G401.6 (cell line): ENCODE measurements around the gene LHX5.

Experiments used
- FAIRE-seq: peaks from 2 replicates; lab custom pipeline; 2012; peaks lifted over from hg19 to GRCh38; lab: Jason Lieb, UNC

LHX5 gene

DNA sequence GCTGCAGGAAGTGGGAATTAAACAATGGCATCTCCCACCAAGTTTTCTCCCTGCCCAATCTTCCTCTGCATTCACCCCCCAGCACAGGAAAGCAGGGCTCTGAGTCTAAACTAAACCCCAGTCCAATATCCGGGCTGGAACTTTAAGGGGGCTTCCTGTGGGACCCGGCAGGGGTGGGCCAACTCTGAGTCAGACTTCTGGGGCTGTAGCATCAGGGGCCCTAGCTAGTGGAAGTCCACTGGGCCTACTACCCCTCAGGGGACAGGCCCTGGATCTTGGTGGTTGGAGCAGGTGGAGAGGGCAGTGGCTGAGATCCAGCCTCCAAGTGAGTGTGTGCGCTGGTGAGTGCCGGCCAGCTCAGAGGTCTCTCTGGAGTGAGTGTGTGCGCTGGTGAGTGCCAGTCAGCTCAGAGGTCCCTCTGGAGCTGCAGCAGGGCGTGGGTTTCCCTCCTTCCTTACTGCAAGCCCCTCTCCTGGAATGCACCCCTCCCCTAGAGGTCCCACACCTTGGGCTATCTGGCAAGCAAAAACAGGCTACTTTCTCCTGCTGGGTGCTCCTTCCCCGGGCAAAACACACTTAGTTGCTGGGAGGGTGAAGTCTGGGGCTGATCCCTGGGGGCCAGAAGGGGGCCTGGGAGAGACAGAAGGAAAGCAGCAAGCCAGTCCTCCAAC is 5.6 kb upstream of the LHX5 start:
- FAIRE-seq: no peak

DNA sequence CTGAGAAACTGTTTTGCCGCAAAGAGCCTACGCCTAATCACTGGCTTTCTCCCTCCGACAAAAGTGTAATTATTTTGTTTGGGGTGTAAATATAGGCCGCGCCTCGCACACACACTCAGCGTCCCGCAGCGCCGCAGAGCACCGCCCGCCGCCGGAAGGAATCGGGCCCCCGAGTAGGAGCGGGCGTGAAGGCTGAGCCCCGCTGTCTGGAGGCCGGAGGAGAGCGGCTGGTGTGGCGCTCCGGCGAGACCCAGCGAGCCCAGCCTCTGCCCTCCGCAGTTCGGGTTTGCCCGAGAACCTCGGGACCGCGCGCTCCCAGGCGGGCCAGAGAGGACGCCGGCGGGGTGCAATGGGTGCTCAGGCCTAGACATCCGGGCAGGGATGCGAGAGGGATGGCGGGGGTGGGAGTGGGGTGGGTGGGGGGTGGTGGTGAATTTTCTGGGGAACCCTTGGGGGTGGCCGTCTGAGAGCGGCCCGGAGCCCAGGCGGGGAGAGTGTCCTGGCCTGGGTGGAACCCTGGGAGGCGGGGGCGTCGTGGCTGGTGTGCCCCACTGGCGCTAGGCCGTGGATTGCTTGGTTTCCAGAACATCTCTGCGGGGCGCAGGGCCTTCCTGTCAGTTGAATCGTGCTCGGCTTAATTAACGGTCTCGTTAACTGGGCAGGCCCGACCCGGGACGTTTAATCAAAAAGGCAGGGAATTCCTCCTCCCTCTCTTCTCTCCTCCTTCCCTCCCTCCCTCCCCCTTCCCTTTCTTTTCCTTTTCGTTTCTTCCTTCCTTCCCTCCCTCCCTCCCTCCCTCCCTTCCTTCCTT is 4.7 kb upstream of the LHX5 start:
- FAIRE-seq: no peak

DNA sequence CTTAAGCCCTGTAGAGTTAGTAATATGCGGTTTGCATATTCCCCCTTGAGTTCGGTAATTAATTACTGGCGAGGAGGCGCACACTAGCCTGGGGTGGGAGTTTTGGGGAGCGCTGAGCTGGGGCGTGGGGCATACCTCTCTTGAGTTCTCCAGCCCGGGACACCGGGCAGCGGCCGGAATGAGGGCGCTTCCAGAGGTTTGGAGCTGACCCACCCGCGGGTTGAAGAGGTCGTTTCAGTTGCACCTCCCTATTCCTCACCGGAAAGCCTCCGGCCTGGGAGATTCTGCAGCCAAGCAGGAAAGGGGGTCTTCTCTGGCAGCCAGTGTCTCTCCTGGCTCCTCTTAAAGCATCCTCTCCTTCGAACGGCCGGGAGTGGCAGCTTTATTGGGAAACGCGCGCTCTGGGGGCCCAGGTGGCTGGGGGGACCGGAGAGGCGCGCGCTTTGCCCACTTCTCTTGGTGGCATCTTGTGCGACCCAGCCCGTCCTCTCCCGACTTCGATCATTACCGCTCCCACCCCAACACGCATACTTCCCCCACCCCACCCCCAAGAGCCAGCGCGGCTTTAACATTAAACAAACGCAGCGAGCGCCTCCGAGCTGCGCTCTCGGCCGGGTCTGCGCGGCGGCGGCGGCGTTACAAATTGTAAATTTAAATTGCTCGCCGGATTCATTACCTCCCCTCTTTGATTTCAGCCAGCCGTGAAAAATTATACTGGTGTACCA is 3.9 kb upstream of the LHX5 start:
- no peak for FAIRE-seq

DNA sequence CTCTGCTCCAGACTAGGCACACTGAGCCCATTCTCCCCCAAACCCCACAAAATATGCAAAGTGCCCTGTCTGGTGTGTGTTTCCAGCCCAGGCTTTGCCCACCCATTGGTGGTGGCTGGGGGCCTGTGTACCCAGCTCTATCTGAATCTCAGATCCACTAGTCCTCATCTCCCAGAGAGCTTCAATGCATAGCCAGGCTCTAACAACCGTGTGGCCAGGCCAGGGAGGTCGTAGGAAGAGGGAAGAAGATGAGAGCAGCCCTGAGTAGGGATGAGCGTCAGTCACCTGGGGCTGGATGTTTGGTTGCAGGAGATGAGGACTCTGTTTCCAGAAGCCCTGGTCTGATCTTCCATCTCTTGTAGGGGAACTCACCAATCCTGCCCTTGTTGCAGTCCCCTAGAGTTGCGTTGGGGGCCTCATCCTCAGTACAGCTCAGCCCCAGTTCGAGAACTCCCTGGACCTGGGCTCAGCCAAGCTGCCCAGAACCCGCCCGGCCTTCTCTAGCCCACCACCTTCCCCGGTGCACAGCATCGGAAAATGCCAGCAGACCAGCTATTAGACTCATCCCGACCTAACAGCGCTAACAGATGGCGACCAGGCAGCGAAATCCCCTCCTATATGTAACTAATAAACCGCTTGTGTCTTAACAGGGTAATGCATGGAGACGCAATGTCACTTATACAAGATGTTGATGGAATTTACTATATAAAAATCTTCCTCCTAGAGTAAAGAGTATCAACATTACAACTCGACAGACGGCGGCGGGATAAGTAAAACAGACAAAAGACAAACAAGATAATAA is 3.2 kb upstream of the LHX5 start:
- FAIRE-seq: no peak

DNA sequence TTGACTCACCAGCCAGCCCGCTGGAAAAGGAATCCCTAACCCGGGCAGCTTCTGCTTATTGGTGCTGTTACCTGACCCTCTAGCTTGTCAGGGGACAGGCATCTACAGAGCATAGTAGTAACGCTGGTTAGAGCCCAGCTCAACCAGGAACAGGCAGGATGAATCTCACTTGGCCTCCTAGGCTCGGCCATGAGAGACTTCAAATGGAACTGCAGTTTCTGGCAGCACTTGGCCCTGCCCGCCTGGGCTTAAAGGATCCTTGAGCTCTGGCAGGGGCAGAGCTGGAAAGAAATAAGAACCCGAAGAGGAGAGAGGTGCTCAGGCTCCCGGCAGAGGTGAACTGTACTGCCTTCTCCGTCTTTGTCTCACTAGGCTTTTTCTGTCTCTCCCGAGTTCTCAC is 2.3 kb upstream of the LHX5 start:
- FAIRE-seq: no peak

DNA sequence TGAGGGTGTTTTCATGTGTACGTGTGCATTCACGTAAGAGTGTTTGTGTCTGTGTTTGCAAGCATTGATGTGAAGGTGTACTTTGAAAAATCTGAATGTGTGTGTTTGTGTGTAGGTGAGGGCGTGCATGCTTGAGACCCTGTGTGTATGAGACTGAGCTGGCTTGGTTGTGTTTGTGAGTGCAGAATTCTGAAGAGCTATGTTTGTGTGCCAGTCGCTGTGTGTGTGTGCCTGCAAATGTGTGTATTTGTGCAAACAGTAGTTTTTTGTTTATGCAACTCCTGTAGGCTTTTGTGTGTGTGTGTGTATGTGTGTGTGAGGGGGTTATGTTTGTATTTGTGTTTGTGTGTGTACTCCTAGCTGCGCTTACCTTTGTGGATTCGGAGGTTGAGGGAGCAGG is 1.7 kb upstream of the LHX5 start:
- no peak for FAIRE-seq

DNA sequence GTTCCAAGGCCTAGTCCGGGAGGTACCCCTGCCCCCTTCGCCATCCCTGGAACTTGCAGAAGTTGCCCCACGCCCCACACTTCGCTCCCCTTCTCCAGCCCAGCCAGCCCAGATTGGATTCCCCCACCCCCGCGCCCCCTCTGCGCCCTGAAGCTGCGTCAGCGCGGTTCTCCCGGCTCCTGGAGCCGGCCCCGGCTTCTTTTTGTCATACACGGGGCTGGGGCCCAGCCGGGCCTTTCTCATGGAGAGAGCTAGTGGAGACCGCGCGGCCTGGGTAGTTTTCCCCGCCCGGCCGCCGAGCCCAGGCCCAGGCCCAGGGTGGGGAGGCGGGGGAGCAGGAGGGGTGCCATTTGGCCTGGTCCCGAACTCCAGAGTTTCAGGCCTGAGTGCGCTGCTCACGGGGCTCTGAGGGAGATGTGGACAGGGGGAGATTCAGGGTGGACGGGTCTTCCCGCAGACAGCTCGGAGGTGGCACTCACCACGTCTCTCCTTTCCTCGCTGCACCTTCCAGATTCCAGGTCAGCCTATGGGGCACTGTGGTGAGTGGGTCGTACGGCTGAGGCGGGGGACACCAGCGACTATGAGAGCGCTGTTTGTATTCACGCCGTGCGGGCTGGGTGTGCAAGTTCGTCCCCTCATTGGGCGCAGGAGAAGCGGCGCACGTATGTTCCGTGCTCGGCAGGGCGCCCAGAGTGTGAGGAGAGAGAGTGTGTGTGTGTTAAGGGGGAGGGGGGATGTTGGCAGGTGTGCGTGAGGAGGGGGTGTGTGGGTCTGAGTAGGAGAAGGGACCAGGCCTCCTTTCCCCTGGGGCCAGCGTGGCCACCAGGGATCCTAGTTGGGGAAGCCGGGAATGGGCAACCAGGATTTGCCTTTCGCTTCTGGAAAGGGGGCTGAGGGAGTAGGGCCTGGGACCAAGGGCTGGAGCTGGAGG is 785 bp upstream of the LHX5 start:
- no peak for FAIRE-seq

DNA sequence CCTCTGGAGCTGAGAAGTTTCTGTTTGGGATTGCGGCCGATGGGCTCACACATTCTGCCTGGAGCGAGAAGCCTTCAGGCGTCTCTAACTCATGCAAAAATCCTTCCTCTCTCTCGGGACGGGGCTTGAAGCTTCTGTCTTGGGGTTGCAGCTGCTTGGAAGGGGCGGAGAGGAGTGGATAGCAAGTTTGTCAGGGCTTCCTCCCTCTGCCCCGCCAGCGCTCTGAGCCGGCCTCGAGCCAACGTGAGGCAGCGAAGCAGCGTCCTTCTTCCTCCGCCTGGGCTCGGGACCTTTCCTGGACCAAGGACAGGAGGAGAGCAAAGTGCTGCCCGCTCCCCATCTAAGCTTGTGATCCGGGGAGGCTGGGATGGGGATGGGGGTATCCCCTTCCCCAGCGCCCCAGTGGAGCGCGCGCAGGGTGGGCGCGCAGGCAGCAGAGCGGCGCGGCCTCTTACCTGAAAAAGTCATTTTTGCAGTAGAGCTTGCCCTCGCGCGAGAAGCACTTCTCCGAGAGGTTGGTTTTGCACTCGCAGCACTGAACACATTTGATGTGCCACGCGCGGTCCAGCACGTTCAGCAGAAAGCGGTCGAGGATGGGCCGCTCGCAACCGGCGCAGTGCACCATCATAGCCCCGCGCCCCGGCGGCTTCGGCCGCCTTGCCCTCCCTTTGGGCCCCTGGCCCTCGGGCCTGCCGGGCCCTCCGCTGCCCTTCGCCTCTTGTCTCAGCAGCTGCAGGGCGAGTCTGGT is 626 bp downstream of the LHX5 start:
- no peak for FAIRE-seq

DNA sequence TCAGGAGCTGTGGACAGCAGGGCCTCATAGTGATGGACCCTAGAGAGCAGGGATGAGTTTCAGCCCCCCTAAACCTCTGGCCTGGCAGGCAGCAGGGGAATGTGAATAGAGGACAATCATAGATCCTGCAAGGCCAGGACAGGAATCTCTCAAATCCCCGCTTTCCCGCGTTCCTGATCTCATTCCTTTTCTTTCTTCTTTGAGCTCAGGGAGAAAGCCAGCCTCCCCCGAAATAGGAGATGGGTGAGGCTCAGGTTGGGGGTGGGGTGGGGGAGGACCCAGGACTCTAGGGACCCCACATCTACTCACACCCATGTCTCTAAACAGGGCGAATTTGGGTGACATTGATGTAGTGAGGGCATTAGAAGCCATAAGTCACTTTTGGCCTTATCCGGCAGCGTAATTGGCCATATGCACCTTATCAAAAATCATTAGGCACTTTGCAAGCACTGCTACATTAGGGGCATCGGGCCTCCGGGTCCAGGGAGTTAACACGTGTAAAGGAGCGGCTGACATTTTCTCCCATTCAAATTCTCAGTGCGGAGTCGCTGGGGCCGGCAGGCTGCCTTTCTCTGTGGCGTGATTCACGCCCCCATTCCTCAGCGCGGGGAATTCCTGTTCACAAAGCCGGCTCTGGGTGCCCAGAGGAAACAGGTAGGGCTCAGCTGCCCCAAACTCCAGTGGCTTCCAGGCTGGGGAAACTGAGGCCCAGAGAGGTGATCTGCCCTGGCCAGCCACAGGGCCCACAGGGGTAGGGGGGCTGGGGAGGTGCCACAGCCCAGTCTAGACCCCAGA is 1.5 kb downstream of the LHX5 start:
- no peak for FAIRE-seq

DNA sequence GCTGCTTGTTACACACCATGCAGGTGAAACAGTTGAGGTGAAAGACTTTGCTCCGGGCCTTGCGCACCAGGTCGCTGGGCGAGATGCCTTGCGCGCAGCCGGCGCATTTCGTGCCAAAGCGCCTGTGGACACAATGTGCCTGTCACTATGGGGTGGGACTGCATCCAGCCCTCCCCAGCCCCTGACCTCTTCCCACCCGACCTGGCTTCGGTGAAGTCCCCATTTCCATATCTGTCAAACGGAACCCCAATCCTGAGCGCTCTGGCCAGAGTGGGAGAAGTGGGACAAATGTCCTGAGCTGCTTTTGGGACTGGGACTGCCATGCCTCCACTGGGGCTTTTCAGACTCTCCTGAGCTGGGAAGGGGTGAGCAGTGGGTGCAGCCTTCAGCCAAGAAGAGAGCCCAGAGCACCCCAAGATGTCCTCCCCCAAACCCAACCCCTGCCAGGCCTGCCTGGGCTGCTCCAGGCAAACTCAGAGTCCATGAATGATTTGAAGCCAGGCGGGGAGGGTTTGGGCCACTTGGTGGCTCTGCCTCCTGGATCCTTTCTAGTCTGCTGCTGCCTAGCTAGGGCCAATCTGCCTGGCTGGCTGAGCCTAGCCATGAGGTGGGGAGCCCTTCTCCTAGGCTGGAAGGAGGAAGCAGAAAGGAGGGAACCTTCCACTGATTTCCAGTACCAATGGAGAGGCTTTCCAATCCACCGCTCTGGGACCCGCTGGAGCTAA is 2.3 kb downstream of the LHX5 start:
- FAIRE-seq: no peak

DNA sequence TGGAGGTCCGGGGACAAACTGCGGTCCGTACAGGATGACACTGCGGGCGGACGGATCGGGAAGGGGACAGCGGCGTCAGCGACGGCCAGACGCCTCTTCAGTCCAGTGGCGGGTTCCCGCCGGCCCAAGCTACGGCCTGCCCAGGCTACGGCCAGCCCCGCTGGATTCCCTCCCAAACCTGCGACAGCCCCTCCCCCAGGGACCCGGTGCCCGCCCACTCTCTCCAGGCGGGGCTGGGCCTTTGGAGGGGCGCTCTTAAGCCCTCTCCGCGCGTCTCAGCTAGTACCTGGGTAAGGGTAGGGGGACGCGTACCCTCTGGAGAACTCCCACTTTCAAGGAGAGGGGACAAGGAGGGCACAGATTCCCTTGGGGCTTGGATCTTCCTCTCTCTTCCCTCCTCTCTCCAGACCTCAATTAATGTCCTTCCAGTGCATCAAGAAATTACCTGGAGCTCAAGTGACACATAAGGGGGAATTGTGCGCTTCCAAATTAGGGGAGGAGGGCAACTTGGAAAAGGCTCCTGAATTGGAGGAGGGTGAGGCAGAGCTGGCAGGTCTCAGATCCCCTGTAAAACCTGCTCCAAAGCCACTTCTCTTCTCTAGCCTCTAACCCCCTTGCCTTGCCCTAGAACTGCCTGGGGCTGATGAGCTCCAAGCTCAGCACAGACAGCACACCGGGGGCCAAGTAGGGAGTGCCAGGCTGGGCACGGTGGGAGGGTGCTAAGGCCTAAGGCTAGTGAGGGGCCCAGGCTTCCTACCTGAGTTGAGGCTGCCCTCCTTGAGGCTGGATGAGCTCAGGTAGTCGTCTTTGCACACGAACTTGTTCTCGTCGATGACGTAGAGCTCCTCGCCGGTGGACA is 3.1 kb downstream of the LHX5 start:
- no peak for FAIRE-seq

DNA sequence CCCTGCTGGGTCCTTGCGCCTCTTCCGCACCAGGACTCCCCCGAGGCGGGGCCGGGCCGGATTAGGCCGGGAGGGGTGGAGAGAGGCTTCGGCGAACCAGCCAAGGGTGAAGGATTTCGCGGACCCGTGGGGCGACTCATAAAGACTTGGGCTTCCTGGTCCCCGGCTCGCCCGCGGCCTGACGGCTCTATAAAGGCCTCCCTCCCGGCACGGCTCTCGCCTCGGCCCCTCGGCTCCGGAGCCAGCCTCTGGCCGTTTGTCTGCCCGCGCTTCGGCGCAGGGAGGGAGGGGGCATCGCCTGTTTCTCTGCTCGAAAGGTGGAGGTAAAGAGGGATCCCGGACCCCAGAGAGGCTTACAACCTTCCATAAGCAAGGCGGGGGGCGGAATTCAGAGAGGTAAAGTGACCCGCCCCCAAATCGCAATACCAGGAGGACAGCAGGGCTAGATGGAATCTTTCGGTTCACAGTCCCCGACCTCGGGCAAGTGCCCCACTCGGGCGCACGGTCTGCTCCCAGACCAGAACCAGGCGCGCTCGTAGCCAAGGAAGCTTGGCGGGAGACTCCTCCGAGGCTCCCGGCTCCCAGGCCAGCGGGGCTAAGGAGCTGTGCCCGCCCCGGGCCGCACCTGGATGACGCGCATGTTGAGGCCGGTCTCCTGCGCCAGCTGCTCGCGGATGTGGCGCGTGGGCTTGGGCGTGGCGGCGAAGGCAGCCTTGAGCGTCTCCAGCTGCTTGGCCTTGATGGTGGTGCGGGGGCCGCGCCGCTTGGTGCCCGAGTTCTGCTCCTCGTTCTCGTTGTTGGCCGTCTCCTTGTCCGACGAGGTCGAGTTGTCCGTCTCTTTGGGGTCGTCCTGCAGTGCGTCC is 3.9 kb downstream of the LHX5 start:
- no peak for FAIRE-seq

DNA sequence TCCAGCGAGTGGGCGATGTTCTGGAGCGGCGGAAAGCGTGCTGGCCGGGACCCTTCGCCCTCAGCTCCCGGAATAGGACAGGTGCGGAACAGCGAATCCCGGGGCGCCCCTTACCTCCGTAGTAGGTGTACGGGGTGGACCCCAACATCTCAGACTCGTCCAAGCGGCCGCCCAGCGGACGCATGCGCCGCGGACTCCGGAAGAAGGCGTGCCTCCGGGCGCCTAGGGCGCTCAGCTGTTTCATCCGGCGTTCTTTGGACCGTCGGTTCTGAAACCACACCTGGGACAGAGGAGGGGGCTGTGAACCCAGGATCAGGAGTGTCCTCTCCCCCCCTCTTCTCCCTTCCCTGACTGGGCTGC is 4.5 kb downstream of the LHX5 start:
- no peak for FAIRE-seq

DNA sequence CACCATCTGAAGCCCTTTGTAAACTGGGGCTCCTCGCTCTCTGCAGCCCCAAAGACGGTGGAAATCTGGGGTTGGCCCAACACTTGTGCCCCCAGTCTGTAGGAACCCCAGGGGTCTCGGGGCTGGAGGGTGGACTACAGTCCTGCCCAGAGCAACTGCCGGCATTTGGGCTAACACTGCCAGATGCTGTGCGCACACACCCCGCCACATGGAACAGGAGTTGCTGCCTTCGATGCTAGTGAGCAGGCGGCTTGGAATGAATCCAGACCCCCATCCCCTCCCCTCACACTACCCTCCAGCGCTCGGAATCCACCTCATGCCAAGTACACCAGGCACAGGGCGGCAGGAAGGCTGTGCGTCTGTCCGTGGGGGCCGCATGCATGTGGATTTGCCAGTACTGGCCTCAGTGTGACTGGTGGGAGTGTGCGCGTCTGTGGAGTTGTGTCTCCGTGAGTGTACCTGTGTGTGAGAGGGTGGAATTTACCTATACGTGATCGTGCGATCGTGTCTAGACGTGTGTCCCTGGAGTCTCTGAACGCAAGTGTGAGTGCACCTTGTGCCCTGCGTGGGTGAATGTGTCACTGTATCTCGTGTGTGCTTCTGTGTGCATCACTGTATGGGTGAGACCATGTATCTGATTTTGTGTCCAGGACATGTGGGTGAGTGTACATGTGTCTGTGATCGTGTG is 5.1 kb downstream of the LHX5 start:
- no peak for FAIRE-seq

DNA sequence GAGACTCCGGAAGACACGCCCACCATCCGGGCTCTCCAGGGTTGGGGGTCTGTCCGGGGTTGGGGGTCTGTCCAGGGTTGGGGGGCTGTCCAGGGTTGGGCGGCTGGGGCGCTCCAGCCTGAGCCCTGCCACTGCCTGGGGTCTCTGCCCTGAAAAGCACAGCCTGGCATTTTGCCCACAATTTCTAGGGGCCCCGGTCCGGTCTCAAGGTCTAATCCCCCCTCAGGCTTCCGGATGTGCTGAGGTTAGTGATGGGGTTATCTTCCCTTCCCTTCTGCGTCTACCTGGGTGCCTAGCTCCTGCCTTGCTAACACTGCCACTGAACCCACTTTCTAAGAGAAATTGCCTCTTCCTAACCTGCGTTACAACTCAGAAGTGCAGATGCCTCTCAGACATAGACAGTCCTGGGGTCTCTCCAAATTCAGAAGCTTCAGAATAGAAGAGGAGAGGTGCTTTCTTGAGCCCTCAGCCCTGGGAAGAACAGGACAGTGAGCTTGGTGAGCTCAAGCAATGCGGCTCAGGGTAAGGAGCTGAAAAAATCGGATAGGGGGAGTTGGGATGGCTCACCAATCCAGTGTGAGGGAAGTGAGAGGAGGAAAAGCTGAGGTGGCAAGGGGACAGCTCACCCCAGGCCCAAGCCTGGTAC is 5.7 kb downstream of the LHX5 start:
- FAIRE-seq: no peak
